K562 (cell line): ENCODE measurements around the gene SYNGR4. TPM values are rescaled to one million over a fixed set of nuclear protein-coding genes. Genes with fewer than 3 reads are reported as not detected.

Source experiments
- ARNT ChIP-seq, 2 experiments: fragments of 450-650 bp; IDR thresholded peaks; 2 replicates each; pipeline ENCODE4 v1.6.1; 2016; ENCODE audit warnings: mild to moderate bottlenecking in 1 of 2
- PCBP1 ChIP-seq: fragments of 200-400 bp; formaldehyde crosslinking; IDR thresholded peaks from 2 replicates; pipeline ENCODE4 v1.6.1; 2018; ENCODE audit warnings: mild to moderate bottlenecking, low read depth, low read length; ENCODE audit not compliant: poor library complexity, severe bottlenecking
- POLR2AphosphoS2 ChIP-seq: IDR thresholded peaks from 2 replicates; pipeline ENCODE4 v1.6.1; 2012; ENCODE audit warnings: low read length, improper control_type of control experiment
- RREB1 ChIP-seq: fragments of 250-450 bp; sonication (Bioruptor Pico); IDR thresholded peaks from 2 replicates; pipeline ENCODE4 v1.4.0; 2020
- TAF15 ChIP-seq: fragments of 200-400 bp; formaldehyde crosslinking; IDR thresholded peaks from 2 replicates; pipeline ENCODE4 v1.6.1; 2017; ENCODE audit warnings: mild to moderate bottlenecking, low read depth, low read length, moderate library complexity
- WHSC1 ChIP-seq: IDR thresholded peaks from one replicate; pipeline ENCODE4 v1.6.1; 2012; ENCODE audit warnings: low read length, control low read depth, inconsistent platforms
- ZBTB49 ChIP-seq: sonication (generic); formaldehyde crosslinking; IDR thresholded peaks from 2 replicates; pipeline ENCODE4 v1.8.0; 2022; ENCODE audit warnings: missing genetic modification reagents, mild to moderate bottlenecking, borderline replicate concordance
- polyA plus RNA-seq, 8 experiments: library from polyadenylated mRNA; depleted of rRNA in 4 of 8; stranded (reverse) in 5 of 8; unstranded in 3 of 8; fragments of >200 nt; fragmentation: Nextera tagmentation in 2 of 8; fragmentation: Illumina TruSeq in 1 of 8; extraction: Ambion mirVana in 2 of 8; extraction: Trizol in 1 of 8; gene quantifications; 2 replicates each; pipeline versions ENCODE4 v1.2.1 to v1.2.3, GENCODE V29; 2011 to 2014; ENCODE audit warnings: inconsistent platforms in 1 of 8, missing spikeins in 1 of 8
- total RNA-seq, 7 experiments: library from RNA; depleted of rRNA in 6 of 7; stranded (reverse); fragments of >200 nt in 6 of 7; fragmentation: Illumina TruSeq in 2 of 7; extraction: Trizol in 2 of 7; gene quantifications; 2 replicates each; pipeline versions ENCODE4 v1.2.1 to v1.2.3, GENCODE V29; 2011 to 2021; ENCODE audit warnings: low replicate concordance in 1 of 7
- TF ChIP-seq, protein P1 (sequence below), 2 experiments: IDR thresholded peaks in 1 of 2; conservative IDR thresholded peaks in 1 of 2; 2 replicates each; pipeline ENCODE4 v1.6.1; 2016; ENCODE audit warnings: low read depth in 2 of 2, mild to moderate bottlenecking in 1 of 2, missing compliant biosample characterization in 1 of 2, missing genetic modification characterization in 1 of 2, moderate library complexity in 1 of 2
- TF ChIP-seq, protein P2 (sequence below): fragments of 450-650 bp; formaldehyde crosslinking; conservative IDR thresholded peaks from 2 replicates; pipeline ENCODE4 v1.4.0; 2022; ENCODE audit warnings: mild to moderate bottlenecking, missing genetic modification characterization
- TF ChIP-seq, protein P3 (sequence below): fragments of 250-450 bp; sonication (Bioruptor Pico); IDR thresholded peaks from 2 replicates; pipeline ENCODE4 v1.8.0; 2021; ENCODE audit warnings: moderate library complexity, mild to moderate bottlenecking, inconsistent platforms
- TF ChIP-seq, protein P4 (sequence below): fragments of 450-650 bp; IDR thresholded peaks from 2 replicates; pipeline ENCODE4 v1.6.1; 2016; ENCODE audit warnings: mild to moderate bottlenecking

SYNGR4 gene
- total and polyA plus RNA-seq, 9 of the 15 experiments (the other 6 are each of a cell fraction or from before 2014, with no cell fraction given): 0.07 to 0.14 TPM; not detected in 7

- TF ChIP-seq, protein P1, sequence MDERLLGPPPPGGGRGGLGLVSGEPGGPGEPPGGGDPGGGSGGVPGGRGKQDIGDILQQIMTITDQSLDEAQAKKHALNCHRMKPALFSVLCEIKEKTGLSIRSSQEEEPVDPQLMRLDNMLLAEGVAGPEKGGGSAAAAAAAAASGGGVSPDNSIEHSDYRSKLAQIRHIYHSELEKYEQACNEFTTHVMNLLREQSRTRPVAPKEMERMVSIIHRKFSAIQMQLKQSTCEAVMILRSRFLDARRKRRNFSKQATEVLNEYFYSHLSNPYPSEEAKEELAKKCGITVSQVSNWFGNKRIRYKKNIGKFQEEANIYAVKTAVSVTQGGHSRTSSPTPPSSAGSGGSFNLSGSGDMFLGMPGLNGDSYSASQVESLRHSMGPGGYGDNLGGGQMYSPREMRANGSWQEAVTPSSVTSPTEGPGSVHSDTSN (CRISPR knock-in tag; IDR thresholded peaks at IDR 0.05; ENCODE audit: low read depth): no peak
- TF ChIP-seq, protein P1 (tag; conservative IDR thresholded peaks at IDR 0.05; ENCODE audit: low read depth): no peak
- TF ChIP-seq PCBP1 (no peak), POLR2AphosphoS2 (peak; percentile 48; the same call in 1 of the 2 replicates), TAF15 (no peak), ZBTB49 (CRISPR knock-in tag) (no peak), RREB1 (CRISPR knock-in tag) (no peak), WHSC1 (no peak), ARNT (IDR thresholded peaks at IDR 0.05) (peak; percentile 75 to 92)
- TF ChIP-seq, protein P2, sequence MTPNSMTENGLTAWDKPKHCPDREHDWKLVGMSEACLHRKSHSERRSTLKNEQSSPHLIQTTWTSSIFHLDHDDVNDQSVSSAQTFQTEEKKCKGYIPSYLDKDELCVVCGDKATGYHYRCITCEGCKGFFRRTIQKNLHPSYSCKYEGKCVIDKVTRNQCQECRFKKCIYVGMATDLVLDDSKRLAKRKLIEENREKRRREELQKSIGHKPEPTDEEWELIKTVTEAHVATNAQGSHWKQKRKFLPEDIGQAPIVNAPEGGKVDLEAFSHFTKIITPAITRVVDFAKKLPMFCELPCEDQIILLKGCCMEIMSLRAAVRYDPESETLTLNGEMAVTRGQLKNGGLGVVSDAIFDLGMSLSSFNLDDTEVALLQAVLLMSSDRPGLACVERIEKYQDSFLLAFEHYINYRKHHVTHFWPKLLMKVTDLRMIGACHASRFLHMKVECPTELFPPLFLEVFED: peak; percentile 95
- TF ChIP-seq, protein P3, sequence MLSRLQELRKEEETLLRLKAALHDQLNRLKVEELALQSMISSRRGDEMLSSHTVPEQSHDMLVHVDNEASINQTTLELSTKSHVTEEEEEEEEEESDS (CRISPR knock-in tag): no peak
- TF ChIP-seq, protein P4, sequence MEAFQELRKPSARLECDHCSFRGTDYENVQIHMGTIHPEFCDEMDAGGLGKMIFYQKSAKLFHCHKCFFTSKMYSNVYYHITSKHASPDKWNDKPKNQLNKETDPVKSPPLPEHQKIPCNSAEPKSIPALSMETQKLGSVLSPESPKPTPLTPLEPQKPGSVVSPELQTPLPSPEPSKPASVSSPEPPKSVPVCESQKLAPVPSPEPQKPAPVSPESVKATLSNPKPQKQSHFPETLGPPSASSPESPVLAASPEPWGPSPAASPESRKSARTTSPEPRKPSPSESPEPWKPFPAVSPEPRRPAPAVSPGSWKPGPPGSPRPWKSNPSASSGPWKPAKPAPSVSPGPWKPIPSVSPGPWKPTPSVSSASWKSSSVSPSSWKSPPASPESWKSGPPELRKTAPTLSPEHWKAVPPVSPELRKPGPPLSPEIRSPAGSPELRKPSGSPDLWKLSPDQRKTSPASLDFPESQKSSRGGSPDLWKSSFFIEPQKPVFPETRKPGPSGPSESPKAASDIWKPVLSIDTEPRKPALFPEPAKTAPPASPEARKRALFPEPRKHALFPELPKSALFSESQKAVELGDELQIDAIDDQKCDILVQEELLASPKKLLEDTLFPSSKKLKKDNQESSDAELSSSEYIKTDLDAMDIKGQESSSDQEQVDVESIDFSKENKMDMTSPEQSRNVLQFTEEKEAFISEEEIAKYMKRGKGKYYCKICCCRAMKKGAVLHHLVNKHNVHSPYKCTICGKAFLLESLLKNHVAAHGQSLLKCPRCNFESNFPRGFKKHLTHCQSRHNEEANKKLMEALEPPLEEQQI: no peak
Measured at GRCh38 chr19:48325265-48325910, 38.8 kb upstream of the SYNGR4 start, which contains the start of gene EMP3 (continued).
